Endothelial cell (in vitro differentiated cells): ENCODE data around the gene CDKN1B. TPM values are rescaled to one million over a fixed set of nuclear protein-coding genes. Genes with fewer than 3 reads are reported as not detected.

ENCODE experiments used
- DNase-seq: peaks from one replicate; pipeline ENCODE4 v3.0.0; 2021; ENCODE audit warnings: low spot score
- H3K27ac Mint-ChIP-seq: one replicate; pipeline ENCODE4 v1.8.0; 2021; ENCODE audit warnings: mixed read lengths, inconsistent platforms; ENCODE audit not compliant: unreplicated experiment
- H3K27me3 Mint-ChIP-seq: one replicate; pipeline ENCODE4 v1.8.0; 2021; ENCODE audit warnings: mild to moderate bottlenecking, moderate library complexity, mixed read lengths, inconsistent platforms; ENCODE audit not compliant: unreplicated experiment
- H3K36me3 Mint-ChIP-seq: one replicate; pipeline ENCODE4 v1.8.0; 2021; ENCODE audit warnings: mild to moderate bottlenecking, low read depth, mixed read lengths, inconsistent platforms; ENCODE audit not compliant: unreplicated experiment
- H3K4me1 Mint-ChIP-seq: one replicate; pipeline ENCODE4 v1.8.0; 2021; ENCODE audit warnings: mild to moderate bottlenecking, mixed read lengths, inconsistent platforms; ENCODE audit not compliant: unreplicated experiment
- H3K4me3 Mint-ChIP-seq: one replicate; pipeline ENCODE4 v1.8.0; 2021; ENCODE audit warnings: mild to moderate bottlenecking, mixed read lengths, inconsistent platforms; ENCODE audit not compliant: unreplicated experiment
- H3K9me3 Mint-ChIP-seq: one replicate; pipeline ENCODE4 v1.8.0; 2021; ENCODE audit warnings: mixed read lengths, inconsistent platforms; ENCODE audit not compliant: unreplicated experiment
- CTCF ChIP-seq: fragments of 200-600 bp; sonication (generic); IDR thresholded peaks from one replicate; pipeline ENCODE4 v1.5.0; 2021; ENCODE audit warnings: antibody characterized with exemption; ENCODE audit not compliant: unreplicated experiment
- total RNA-seq: library from RNA; stranded (reverse); fragmentation: NEBNext Ultra II Directional; extraction: Animal tissue kit (Norgen Biotek cat#: 25700); gene quantifications from one replicate; pipeline ENCODE4 v1.2.1, GENCODE V29; 2021; ENCODE audit not compliant: unreplicated experiment

CDKN1B gene
- total RNA-seq, 1 donor from 2014 or later, result 34.6 TPM

GRCh38 chr12:12726555-12727093 is 9.5 kb downstream of the CDKN1B start:
- Mint-ChIP-seq H3K9me3 (no peaks in the 10 kb centered on the region), H3K36me3 (peaks cover 5% of the 10 kb centered on the region), H3K4me1 (peaks cover 12% of the 10 kb centered on the region), H3K27me3 (peaks cover 20% of the 10 kb centered on the region), H3K27ac (peak overlapping the region; percentile 43), H3K4me3 (peak overlapping the region; percentile 97)
- DNase-seq, result no peak
- TF ChIP-seq CTCF, result no peak

- peaks cover 7% of the 10 kb centered on the region for H3K27me3 Mint-ChIP-seq
- no peak overlapping the region for H3K27ac Mint-ChIP-seq
These were observed 14.0 kb downstream of the CDKN1B start for GRCh38 chr12:12731178-12731577.

GRCh38 chr12:12731785-12732184 is 14.6 kb downstream of the CDKN1B start:
- H3K36me3 Mint-ChIP-seq, result no peaks in the 10 kb centered on the region

More at GRCh38 chr12:12731178-12731577, 14.0 kb downstream of the CDKN1B start:
- no peaks in the 10 kb centered on the region for H3K9me3 Mint-ChIP-seq
- no peak for DNase-seq
- no peak for TF ChIP-seq CTCF
- H3K36me3 Mint-ChIP-seq, result no peaks in the 10 kb centered on the region
- H3K4me3 Mint-ChIP-seq, result no peak overlapping the region
- H3K4me1 Mint-ChIP-seq, result peaks cover 5% of the 10 kb centered on the region

GRCh38 chr12:12733118-12733517 is 15.9 kb downstream of the CDKN1B start:
- H3K4me3 Mint-ChIP-seq, result no peak overlapping the region
- no peaks in the 10 kb centered on the region for H3K9me3 Mint-ChIP-seq
- peaks cover 7% of the 10 kb centered on the region for H3K4me1 Mint-ChIP-seq
- H3K27me3 Mint-ChIP-seq, result peaks cover 3% of the 10 kb centered on the region
- no peaks in the 10 kb centered on the region for H3K36me3 Mint-ChIP-seq
- TF ChIP-seq CTCF, result no peak
- H3K27ac Mint-ChIP-seq, result no peak overlapping the region
- DNase-seq, result no peak

More at GRCh38 chr12:12731785-12732184, 14.6 kb downstream of the CDKN1B start:
- Mint-ChIP-seq H3K27ac (no peak overlapping the region), H3K9me3 (no peaks in the 10 kb centered on the region), H3K27me3 (peaks cover 3% of the 10 kb centered on the region), H3K4me3 (no peak overlapping the region), H3K4me1 (peaks cover under 1% of the 10 kb centered on the region)
- no peak for DNase-seq
- TF ChIP-seq CTCF, result no peak

GRCh38 chr12:12734054-12734453 is 16.9 kb downstream of the CDKN1B start:
- H3K27ac Mint-ChIP-seq, result no peak overlapping the region
- no peaks in the 10 kb centered on the region for H3K9me3 Mint-ChIP-seq
- TF ChIP-seq CTCF, result no peak
- H3K27me3 Mint-ChIP-seq, result peaks cover 2% of the 10 kb centered on the region
- H3K4me1 Mint-ChIP-seq, result peaks cover 7% of the 10 kb centered on the region
- H3K4me3 Mint-ChIP-seq, result no peak overlapping the region
- H3K36me3 Mint-ChIP-seq, result no peaks in the 10 kb centered on the region
- DNase-seq, result no peak
